ENCODE measurements around the gene LRRC14B. TPM values are rescaled to one million over a fixed set of nuclear protein-coding genes. Genes with fewer than 3 reads are reported as not detected.

LRRC14B gene
- total RNA-seq, result not detected

- ATAC-seq, result no peak
Measured at GRCh38 chr5:191036-191948, at the start of gene LRRC14B. TSS of gene LRRC14B (plus strand) at chr5:191495. CDS start at chr5:191539, 44 bp downstream.

- ATAC-seq, result no peak
Measured at GRCh38 chr5:141761-142160, 49.5 kb upstream of the LRRC14B start.

- no peak for ATAC-seq
Measured at GRCh38 chr5:142246-142810, 49.0 kb upstream of the LRRC14B start.

GRCh38 chr5:143041-143440, 48.3 kb upstream of the LRRC14B start:
- no peak for ATAC-seq

- no peak for ATAC-seq
Measured at GRCh38 chr5:144941-145340, 46.4 kb upstream of the LRRC14B start.

GRCh38 chr5:145585-146323, 45.5 kb upstream of the LRRC14B start:
- ATAC-seq, result no peak

- ATAC-seq, result no peak
Measured at GRCh38 chr5:147751-148150, 43.5 kb upstream of the LRRC14B start.

GRCh38 chr5:149745-150485, 41.4 kb upstream of the LRRC14B start:
- peak; percentile 69 for ATAC-seq

- ATAC-seq, result no peak
Measured at GRCh38 chr5:150746-151145, 40.5 kb upstream of the LRRC14B start.

- ATAC-seq, result no peak
Measured at GRCh38 chr5:152077-152476, 39.2 kb upstream of the LRRC14B start.

GRCh38 chr5:153256-153655, 38.0 kb upstream of the LRRC14B start:
- no peak for ATAC-seq

GRCh38 chr5:154236-154635, 37.1 kb upstream of the LRRC14B start:
- ATAC-seq, result no peak

GRCh38 chr5:154826-155225, 36.5 kb upstream of the LRRC14B start:
- no peak for ATAC-seq

- no peak for ATAC-seq
Measured at GRCh38 chr5:155651-156410, 35.5 kb upstream of the LRRC14B start.

- ATAC-seq, result no peak
Measured at GRCh38 chr5:156411-157072, 34.8 kb upstream of the LRRC14B start.

GRCh38 chr5:157126-157715, 34.1 kb upstream of the LRRC14B start:
- no peak for ATAC-seq

- ATAC-seq, result no peak
Measured at GRCh38 chr5:157801-158200, 33.5 kb upstream of the LRRC14B start.

- ATAC-seq, result no peak
Measured at GRCh38 chr5:158807-159447, 32.4 kb upstream of the LRRC14B start.

GRCh38 chr5:159448-160172, 31.7 kb upstream of the LRRC14B start:
- no peak for ATAC-seq

- no peak for ATAC-seq
Measured at GRCh38 chr5:160173-160510, 31.2 kb upstream of the LRRC14B start.

All from esophagus mucosa (tissue), 1 donor.